ENCODE measurements around the gene RBMS3.
"Not testable (repeated sequence)": the region's sequence is repeated elsewhere in the genome, so short reads cannot be mapped to it uniquely, and the experiment has no call there.

RBMS3 gene

DNA sequence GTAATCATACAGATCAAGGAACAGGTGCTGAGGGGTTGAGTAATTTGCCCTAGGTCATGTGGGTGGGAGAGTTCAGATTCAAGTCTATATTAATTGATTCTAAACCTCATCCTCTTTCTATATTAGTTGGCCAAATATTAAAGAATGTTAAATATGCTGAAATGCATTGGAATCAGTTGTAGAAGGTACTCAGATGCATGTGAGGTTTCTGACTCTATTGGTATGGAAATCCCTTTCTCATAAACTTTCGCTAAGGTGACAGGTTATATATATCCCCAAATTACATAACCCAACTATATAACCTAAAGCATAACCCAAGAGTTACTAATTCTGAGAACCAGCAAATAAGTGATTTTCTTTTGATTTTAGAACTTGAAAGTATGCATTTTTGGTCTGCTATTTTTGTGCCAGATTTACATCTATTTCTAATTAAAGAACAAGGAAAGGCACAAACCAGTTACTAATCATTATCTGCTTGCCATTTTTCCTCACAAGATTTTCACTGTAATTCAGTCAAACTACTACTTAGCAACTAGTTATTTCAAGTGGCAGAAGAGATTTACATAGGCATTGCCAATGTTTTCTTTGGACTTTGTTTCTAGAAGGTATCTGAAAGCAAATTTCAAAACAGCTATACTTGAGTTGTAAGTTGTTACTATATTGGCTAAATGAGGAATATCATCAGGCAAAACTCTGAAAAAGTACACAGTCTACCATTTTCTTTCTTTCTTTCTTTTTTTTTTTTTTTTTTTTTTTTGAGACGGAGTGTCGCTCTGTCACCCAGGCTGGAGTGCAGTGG is 201.3 kb downstream of the RBMS3 start:
- DNase-seq (ENCODE audit: low read depth) = no peak

DNA sequence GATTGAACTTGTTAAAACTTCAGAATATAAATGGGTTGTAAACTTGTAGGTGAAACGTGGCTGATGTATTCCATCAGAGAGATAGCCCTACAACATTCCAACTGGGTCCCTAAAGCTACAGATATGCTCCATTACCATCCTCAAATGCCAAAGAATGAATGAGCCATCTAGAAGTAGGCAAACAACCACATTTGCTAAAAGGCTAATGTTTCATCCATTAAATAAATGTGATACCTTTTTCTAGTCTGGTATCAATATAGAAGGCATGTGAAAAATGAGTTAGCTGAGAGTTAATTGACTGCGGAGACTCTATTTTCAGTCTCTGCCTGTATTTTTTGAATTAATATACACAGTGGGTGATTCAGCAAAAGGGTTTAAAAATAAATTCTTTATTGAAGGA is 203.8 kb downstream of the RBMS3 start:
- no peak for DNase-seq (ENCODE audit: low read depth)

DNA sequence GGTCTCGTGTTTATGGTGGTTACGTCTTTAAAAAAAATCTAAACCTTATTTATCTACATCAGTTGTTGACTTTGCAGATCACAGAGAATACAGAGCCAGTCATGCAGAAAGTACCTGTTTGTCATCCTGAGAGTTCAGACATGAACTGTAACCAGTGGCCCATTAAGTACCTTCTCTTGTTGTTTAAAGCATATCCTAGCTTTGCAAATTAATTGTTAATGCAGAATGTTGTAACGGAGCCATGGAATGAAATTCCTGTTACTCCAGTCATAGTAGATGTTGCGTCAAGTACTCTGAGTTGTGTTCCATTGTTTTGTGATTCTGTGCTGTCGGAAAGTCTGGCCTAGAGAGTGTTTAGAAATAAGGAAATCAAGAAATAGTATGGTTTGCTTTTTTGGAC is 205.2 kb downstream of the RBMS3 start:
- peak; percentile 94 for DNase-seq (ENCODE audit: low read depth)

DNA sequence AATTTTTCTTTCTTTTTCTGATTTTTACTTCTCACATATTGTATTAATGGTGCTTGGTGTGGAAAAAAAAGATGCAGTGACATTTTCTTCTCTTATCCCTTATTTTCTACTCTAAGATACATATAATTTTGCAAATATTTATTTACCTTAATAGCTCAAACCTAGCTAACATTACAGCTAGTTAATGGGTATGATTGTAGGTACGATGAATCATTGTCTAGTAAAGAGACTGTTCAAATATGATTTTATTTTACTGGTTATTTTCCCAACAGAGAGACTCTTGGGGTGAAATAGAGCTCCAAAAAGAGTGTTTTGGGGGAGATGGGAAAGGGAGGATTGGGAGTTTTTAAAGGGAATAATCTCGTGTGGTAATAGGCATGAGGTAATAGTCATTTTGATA is 206.0 kb downstream of the RBMS3 start:
- DNase-seq (ENCODE audit: low read depth) = no peak

DNA sequence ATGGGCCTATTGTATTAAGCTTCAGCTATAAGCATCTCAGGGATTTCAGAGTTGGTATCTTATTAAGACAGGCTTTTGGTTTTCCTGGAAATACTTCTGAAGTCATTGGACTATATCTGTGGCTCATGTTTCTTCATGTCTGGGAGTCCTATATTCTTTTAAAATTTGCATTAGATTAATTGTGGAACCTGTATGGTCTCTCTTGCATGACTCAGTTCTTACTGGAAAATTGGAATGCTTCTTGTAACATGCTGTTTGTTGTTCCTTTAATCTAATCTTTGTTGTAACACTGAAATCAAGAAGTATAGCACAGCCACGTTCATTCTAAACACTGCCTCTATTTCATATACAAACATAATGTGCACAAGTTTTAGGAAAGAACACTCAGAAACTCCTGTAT is 208.1 kb downstream of the RBMS3 start:
- DNase-seq (ENCODE audit: low read depth) = peak; percentile 47

DNA sequence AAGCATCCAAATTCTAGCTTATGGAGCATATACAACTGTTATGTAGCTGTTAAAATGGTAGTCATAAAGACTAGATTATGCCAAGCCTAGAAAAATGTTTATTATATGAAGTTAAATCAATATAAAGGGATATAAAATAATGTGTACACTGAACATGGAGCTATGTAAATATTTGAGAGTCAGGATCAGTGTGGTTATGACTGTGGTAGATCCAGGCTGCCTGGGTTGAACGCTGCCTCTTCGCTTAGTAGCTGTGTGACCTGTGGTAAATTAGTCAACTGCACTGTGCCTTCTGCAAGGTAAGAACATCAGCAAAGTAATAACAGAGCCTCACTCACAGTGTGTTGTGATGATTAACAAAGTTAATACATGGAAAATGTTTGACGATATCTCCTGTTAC is 212.2 kb downstream of the RBMS3 start:
- DNase-seq (ENCODE audit: low read depth) = no peak

DNA sequence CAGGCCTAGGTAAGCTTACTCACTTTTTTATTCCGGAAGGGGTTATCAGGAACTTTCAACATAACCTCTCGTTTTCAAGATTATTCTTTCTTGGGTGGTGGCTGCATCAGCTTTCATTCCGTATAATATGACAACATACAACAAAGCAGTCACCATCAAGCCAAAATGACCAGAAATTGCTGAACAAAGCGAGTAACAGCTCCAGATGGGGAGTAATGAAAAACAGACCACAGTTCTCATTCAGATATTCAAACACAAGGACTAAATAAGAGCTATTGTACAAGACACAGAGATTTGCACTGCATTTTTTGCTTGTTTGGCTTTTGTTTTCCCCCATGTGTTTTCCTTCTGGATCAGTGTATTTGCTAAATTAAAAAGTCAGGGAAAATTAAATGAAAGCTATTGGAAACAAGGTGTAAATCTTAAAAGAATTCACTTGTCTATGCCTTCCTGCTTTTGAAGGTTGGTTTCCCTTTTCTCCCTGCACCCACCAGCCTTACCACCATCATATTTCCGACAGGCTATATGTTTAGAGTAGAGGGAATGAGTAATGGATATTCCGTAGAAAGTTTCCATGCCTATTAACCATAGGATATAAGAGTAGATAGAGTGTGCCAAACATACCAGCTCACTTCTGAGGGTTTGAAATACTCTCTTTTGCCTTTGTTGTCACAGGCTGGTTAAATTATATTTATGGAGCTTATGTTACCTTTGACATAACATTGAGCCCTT is 213.6 kb downstream of the RBMS3 start:
- no peak for DNase-seq (ENCODE audit: low read depth)

DNA sequence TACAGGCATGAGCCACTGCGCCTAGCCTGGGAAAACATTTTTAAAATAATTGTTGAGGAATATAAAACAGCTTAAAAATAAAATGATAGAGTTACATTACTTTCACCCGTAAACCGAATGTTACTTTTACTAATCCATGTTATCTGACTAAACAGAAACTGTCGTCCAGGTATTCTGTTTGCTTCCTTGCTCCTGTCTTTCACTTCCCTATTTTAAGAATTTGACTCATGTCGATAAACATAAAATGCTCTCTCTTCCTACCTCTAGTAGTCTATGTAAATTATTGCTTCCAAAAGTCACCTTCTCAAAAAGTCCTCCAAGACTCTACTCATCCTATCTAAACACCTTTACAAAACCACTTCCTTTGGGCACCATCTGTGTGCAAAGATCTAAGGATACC is 216.4 kb downstream of the RBMS3 start:
- DNase-seq (ENCODE audit: low read depth) = no peak

DNA sequence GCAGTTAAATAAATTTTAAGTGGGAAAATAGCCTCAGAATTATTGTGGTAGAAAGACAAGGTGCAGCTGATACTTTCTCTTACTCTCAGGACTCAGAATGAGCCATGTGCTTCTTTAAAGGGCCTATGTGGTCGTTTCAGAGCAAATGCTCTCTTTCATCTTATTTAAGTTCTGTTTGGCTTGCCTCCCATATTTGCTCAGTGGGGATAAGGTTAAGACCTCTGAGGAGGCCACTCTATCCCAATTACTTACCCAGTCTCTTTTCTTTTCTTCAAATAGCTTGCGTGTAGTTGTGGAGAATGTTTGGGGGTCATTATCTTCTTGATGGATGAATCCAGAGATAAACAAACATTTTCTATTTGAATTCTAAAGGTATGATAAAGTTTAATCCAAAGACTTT is 221.9 kb downstream of the RBMS3 start:
- no peak for DNase-seq (ENCODE audit: low read depth)

DNA sequence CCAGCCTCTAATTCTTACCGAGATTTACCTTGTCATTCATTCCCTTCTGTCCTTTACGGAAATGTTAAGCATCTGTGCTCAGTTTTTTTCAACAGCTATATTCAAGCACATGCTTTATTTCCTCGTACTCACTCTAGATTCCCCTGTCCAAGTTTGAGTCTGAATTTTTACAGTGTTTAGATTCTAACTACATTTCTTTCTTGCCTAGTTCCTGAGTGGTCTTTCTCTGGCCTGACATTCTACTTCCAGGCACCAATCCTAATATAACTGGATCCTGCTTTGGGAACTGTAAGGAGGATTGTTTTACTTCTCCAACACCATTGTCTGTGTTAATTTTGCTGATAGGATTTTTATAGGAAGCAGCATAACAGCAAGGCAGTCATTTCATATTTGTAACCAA is 222.4 kb downstream of the RBMS3 start:
- no peak for DNase-seq (ENCODE audit: low read depth)

DNA sequence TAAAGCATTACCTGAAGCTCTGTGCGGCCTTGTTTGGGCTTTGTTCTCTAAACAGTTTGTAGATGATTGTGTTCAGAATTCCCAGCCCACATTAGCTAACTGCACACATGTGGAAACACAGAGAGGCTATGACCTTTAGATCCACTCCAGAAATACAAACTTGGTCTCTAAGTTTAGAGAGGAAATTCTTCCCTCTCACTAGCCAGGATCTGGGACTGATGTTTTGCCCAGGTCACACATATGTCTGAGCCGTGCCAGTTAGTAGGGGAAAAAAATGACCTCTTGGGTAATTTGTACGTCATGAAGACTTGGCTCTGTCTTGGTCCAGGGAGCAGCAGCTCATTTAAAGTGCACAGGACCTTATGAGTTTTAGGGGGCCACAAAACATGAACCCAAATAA is 223.1 kb downstream of the RBMS3 start:
- no peak for DNase-seq (ENCODE audit: low read depth)

DNA sequence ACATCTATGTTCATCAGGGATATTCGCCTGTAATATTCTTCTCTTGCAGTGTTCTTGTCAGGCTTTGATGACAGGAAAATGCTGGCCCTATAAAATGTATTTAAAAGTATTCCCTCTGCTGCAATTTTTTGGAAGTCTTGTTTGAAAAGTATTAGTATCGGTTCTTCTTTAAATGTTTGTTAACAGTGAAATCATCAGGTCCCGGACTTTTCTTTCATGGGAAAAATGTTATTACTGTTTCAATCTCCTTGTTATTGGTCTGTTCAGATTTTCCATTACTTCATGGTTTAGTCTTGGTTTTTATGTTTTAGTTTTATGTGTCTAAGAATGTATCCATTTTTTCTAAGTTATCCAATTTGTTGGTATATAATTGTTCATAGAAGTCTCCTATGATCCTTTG is 225.6 kb downstream of the RBMS3 start:
- DNase-seq (ENCODE audit: low read depth) = no peak

DNA sequence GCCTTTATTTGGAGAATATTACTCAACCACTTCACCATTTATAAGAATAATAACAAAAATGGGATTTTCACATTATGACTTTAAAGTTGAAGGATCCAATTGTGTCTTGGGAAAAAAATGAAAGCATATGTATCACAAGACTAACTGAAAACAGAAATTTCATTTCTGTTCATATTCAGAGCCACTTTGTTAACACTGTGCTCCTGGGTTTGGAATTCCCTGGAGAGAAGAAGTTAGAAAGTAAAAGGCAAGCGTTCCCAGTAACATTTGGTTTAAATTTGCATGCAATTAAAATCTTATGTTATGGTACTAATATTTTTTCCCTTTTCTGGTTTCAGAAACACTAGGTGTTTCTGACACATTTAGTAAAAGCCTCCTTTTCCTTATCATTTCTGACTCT is 230.8 kb downstream of the RBMS3 start:
- no peak for DNase-seq (ENCODE audit: low read depth)

DNA sequence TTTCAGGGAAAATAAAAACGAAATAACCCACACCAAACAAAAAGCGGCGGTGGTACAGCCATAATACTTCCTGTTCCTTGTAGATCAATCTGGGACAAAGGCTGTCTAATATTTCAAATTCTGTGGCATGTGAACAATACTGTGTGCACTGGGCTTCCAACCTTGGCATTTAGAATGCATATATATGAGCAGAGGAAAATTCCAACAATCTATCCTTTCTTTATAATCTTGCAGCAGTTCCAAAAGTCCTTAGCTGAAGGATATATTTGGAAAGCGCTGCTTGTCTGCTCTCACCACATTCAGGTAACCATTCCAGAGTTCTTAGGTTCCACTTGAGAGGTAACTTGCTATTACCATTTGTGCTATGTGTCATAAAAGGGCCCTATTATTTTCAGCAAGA is 231.8 kb downstream of the RBMS3 start:
- DNase-seq (ENCODE audit: low read depth) = no peak

DNA sequence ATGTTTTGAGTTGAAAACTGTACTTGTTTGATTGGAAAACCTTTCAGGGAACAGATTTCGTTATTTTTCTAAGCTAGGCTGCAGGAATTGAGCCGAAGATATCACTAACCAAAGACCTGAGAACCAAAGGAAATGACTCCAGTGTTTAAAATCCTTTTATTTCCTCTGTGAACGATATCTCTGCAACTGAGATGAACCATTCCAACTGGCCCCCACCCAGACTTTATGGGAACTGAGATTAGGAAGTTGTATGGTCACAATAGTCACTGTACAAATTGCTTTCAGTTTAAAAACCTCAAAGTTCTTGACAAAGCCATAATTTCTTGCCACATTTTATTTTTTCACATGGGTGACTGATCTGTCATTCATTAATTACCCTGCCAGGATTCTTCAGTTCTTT is 232.4 kb downstream of the RBMS3 start:
- DNase-seq (ENCODE audit: low read depth) = peak; percentile 20

DNA sequence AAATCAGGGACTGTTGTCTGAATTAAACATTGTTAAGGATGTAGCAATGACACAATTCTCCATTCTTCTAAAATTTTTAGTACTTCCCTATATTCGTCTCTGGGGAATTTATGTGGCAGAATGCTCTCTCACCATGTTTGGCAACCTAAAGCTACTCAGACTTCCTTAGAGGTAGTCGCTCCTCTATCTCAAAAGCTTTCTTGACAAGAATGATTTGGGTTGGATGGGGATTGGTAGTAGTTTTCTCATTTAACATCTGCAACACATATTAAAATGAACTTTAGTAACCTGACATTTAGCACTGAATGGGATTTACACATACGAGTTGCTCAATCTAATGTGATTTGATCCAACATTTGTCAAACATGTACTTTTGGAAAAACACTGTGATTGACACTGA is 233.3 kb downstream of the RBMS3 start:
- peak; percentile 23 for DNase-seq (ENCODE audit: low read depth)

DNA sequence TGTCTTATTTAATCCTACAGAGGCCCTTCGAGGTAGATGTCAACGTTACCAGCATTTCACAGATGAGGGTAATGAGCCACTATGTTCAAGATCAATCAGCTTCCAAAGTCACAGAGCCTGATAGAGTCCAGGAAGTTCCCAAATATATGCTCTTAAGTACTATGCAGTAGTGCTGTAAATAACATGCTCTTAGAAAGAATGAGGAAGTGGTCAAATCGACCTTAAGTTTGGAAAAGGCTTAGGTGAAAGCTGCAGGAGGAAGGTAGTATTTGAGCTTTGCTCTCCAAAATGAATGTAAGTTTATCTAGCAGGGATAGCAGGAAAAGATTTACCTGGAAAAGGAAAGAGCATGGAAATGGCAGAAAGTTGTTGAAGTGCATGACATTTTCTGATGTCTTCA is 234.0 kb downstream of the RBMS3 start:
- no peak for DNase-seq (ENCODE audit: low read depth)

DNA sequence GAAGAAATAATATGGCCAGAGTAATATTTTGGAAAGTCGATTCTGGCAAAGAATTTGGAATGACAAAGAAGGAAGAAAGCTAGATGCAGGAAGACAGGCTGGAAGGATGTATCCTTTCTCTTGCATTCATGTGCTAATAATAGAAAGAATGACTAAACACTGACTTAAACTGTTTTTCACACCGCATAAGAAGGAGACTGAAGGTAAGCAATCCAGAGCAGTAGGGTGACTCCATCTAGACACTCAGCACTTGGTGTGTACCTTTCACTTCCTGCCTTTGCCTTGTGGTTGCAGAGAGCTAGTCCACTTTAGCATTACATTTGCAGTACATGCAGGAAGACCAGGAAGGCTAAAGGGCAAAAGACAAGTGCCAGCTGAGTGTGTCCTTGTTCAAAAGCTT is 234.6 kb downstream of the RBMS3 start:
- DNase-seq (ENCODE audit: low read depth) = peak; percentile 55

DNA sequence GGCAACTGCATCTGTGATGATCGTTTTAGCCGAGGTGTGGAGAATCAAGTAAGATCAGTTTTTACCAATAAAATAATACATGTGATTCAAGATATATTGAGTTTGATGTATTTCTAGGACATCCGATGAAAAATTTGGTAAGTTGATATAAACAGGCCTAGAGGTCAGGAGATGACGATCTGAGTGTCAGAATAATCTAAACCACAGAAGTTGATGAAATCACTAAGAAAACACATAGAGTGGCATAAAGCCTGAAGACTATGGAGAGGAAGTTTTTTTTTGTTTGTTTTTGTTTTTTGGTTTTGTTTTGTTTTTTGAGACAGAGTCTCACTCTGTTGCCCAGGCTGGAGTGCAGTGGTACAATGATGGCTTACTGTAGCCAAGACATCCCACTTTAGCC is 235.3 kb downstream of the RBMS3 start:
- DNase-seq (ENCODE audit: low read depth) = no peak

DNA sequence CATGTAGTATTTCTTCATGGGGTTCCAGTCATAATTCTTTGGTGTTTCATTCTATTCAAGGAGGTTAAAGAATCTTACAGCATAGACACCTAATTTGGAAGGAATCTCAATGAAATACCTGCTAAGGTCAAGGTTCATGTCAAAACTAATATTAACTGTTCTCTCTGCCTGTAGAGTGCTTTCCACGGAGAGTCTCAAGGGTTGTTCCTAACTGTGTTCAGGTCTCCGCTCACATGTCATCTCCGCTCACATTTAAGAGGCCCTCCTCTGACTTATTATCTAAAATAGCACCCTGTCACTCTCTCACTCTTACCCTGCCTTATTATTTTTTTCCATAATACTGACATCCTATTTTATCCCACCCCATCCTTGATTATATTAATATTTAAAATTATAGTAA is 239.9 kb downstream of the RBMS3 start:
- DNase-seq (ENCODE audit: low read depth) = no peak

DNA sequence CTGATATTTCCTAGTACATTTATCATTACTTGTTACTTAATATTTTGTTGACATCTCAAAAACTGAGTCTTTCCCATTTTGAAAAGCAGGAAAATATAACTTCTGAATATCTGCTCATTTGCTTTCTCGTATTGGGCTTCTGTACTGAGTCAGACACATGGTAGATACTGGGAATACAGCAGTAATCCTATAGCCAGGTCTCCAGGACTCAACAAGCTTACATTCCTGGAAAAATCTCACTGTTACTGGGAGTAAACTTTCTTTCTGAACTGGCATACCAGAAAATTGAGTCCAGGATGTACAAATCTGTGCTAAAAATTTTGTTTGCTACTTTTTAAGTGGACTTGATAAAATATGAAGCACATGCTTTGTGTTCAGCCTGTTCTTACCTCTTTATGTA is 240.4 kb downstream of the RBMS3 start:
- peak; percentile 44 for DNase-seq (ENCODE audit: low read depth)

DNA sequence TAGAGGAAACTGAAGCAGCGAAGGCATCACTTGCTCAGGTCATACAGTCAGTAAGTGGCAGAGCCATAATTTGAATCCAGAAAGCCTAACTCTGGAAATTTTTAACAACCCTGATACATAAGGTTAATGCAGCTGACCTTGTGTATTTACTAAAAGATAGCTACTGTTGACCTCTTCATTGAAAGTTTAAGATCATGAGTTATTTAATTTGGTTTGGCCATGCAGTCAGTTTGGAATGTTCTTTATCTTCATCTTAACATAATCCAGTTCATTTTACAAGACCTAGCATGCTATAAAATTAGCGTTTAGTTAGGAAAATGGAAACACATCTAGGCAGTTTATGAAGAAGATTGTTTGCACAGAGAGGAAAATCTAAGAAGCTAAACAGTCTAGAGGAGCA is 240.9 kb downstream of the RBMS3 start:
- peak; percentile 39 for DNase-seq (ENCODE audit: low read depth)

DNA sequence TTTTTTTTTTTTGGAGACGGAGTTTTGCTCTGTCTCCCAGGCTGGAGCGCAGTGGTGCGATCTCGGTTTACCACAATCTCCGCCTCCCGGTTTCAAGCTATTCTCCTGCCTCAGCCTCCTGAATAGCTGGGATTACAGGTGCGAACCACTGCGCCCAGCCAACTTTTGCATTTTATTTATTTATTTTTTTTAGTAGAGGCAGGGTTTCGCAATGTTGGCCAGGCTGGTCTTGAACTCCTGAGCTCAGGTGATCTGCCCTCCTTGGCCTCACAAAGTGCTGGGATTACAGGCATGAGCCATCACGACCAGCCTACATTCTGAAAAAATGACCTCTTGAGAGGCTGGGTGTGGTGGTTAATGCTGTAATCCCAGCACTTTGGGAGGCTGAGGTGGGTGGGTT is 243.6 kb downstream of the RBMS3 start:
- not testable (repeated sequence) for DNase-seq (ENCODE audit: low read depth)

All from amniotic epithelial cell (primary cell).